ENCODE measurements around the gene SHQ1. TPM values are rescaled to one million over a fixed set of nuclear protein-coding genes. Genes with fewer than 3 reads are reported as not detected.
A peak's percentile ranks its signal among the peaks of the same experiment; 100 is the strongest.

The SHQ1 gene
- 10 to 100 TPM in 2 of 4 donors, 1 to 10 TPM in 2; 9.7 to 17.2 (median 12.2) TPM for total RNA-seq

DNA sequence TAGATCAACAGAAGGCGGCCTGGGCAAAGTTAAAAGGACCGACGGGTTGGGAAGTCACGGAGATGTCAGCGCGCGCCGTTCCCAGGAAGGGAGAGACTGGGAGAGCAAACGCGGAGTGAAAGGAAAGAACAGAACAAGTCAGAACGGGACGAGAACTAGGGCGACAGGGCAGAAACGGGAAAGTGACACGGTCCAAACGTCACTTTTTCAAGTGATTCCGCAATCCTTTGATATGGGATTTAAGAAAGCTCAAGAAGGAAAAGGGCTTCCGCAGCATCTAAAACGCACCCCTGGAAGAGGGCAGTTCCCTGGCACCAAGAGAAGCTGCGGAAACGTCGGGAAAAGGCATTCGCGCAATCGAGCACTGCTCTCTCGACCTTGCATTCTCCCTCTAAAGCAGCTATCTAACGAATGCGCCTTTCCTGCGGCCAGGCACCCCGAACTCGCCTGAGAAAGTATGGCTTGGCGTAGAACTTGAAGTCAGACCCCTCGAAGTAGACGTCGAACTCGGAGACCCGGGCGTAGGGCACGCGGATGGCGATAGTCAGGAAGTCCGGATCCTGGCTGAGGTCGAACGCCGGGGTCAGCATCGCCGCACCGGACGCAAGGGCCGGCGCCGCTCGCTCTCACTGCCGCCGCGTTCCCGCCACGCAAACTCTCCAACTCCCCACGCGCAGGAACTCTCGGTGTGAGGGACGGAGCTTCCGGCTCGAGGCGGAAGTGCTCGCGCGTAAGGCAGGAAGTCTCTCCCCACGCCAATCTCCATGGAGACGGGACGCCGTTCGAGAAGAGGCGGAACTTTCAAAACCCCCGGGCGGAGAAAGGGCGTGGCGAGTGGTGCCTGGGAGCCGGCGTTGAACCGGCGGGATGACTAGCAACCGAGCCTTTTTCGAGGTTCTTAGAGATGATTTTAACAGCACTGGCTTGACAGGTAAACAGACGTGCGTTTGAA is at the start of gene SHQ1:
SHQ1 (minus strand) TSS at position 695 of the 952 bp plus-strand sequence; CDS start at position 590, 105 bp downstream.
- 0% methylated on average over 75 to 84 of the region's 86 CpGs for WGBS, 2 donors
- intact Hi-C loops (cut with DNase I; ENCODE audit: low total_unique reads): no loop called here

GRCh38 chr3:72897758-72898007 is 49.4 kb upstream of the SHQ1 start:
- intact Hi-C loops (cut with DNase I; ENCODE audit: low total_unique reads): no loop called here
- TF ChIP-seq POLR2A (IDR thresholded peaks at IDR 0.05) (no peak), CTCF (IDR thresholded peaks at IDR 0.05) (no peak)
- no peak overlapping the region for H3K4me3 ChIP-seq (ENCODE audit: low read depth, poor library complexity, severe bottlenecking)
- DNase-seq (ENCODE audit: low spot score in 2 of 2): no peak

More for the DNA sequence above, at the start of gene SHQ1:
- DNase-seq (ENCODE audit: low spot score in 2 of 2): peak; percentile 96 to 99
- TF ChIP-seq CTCF (IDR thresholded peaks at IDR 0.05) (no peak), POLR2A (IDR thresholded peaks at IDR 0.05) (no peak)
- peak within 1 kb of the TSS; percentile 74 for H3K4me3 ChIP-seq (ENCODE audit: low read depth, poor library complexity, severe bottlenecking)

DNA sequence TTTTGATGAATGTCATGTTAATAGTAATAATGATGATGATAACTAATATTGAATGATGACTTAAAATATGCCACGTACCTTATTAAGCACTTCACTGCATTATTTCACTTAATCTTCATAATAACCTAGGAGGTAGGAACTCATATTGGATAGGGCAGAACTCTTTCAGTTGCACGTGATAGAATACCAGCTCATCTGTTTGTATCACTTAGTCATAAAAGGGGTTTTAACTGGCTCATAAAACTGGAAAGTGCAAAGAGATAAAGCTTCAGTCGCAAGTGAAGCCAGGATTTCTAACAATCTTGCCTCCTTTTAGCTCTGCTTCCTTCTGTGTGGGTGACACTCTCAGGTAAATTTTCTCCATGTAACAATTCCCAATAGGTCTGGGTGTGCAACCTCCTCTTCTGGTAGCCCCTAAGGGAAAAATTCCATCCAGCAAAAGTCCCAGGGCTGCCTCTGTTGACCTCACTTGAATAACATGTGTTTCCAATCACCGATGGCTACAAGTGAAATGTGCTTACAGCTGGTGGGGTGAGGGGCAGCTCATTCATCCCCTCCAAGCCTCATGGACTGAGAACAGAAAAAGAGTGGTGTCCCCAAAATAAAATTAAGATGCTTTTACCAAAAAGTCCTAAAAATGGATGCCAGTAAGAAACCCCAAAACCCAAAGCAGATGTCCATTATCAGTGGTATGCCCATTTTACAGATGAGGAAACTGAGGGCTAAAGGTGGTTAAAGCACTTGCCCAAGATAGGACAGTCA is 48.9 kb upstream of the SHQ1 start:
- H3K4me3 ChIP-seq (ENCODE audit: low read depth, poor library complexity, severe bottlenecking): no peak overlapping the region
- intact Hi-C loops (cut with DNase I; ENCODE audit: low total_unique reads): no loop called here
- 59 to 70% methylated on average over 4 of the region's 4 CpGs for WGBS, 2 donors
- no peak for DNase-seq (ENCODE audit: low spot score in 2 of 2)
- TF ChIP-seq POLR2A (IDR thresholded peaks at IDR 0.05) (no peak), CTCF (IDR thresholded peaks at IDR 0.05) (no peak)

- WGBS, 2 donors: 88 to 91% methylated on average over 5 of the region's 5 CpGs
- DNase-seq (ENCODE audit: low spot score in 2 of 2): no peak
- intact Hi-C loops (cut with DNase I; ENCODE audit: low total_unique reads): no loop called here
- TF ChIP-seq CTCF (IDR thresholded peaks at IDR 0.05) (no peak), POLR2A (IDR thresholded peaks at IDR 0.05) (no peak)
- H3K4me3 ChIP-seq (ENCODE audit: low read depth, poor library complexity, severe bottlenecking): no peak overlapping the region
Measured at GRCh38 chr3:72894976-72895552, 46.8 kb upstream of the SHQ1 start.

DNA sequence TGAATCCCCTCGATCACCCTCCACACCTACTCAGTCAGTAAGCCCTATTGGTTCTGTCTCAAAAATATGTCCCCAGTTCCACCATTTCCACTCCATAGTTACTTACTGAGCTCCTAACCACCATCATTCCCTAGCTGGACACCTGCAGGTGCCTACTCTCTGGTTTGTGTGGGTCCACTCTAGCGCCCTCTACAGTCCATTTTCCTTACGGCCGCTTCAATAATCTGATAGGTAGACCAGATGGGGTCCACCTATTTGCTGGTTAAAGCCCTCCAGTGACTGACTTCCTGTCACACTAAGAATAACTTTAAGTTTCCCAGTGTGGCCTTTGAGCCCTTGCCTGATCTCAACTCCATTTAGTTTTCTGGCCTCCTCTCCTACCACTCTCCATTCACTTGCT is 44.6 kb upstream of the SHQ1 start:
- no peak for DNase-seq (ENCODE audit: low spot score in 2 of 2)
- 63 to 64% methylated on average over 4 of the region's 4 CpGs for WGBS, 2 donors
- H3K4me3 ChIP-seq (ENCODE audit: low read depth, poor library complexity, severe bottlenecking): no peak overlapping the region
- intact Hi-C loops (cut with DNase I; ENCODE audit: low total_unique reads): no loop called here
- TF ChIP-seq CTCF (IDR thresholded peaks at IDR 0.05) (no peak), POLR2A (IDR thresholded peaks at IDR 0.05) (no peak)
